Loucy (cell line): ENCODE measurements around the gene BRD9.

Experiments
- H2AFZ ChIP-seq: fragments of 200-600 bp; sonication (generic); 2 replicates; pipeline ENCODE4 v1.6.0; 2016; ENCODE audit warnings: antibody characterized with exemption, mild to moderate bottlenecking, low read length, moderate library complexity
- H3F3A ChIP-seq: fragments of 200-600 bp; 2 replicates; pipeline ENCODE4 v1.6.0; 2016; ENCODE audit warnings: antibody characterized with exemption, low read depth, mild to moderate bottlenecking
- H3K27me3 ChIP-seq: fragments of 200-600 bp; sonication (generic); 2 replicates; pipeline ENCODE4 v1.6.1; 2014; ENCODE audit warnings: low read length, mild to moderate bottlenecking; ENCODE audit not compliant: insufficient read depth, poor library complexity, severe bottlenecking
- H3K36me3 ChIP-seq: fragments of 200-600 bp; sonication (generic); 2 replicates; pipeline ENCODE4 v1.6.1; 2016; ENCODE audit warnings: low read length; ENCODE audit not compliant: insufficient read depth
- H3K4me1 ChIP-seq: fragments of 200-600 bp; sonication (generic); 2 replicates; pipeline ENCODE4 v1.5.1; 2014; ENCODE audit warnings: low read length, mild to moderate bottlenecking; ENCODE audit not compliant: insufficient read depth, poor library complexity, severe bottlenecking
- H3K4me2 ChIP-seq: fragments of 200-600 bp; sonication (generic); 2 replicates; pipeline ENCODE4 v1.6.0; 2014; ENCODE audit warnings: antibody characterized with exemption, low read length, low read depth, mild to moderate bottlenecking; ENCODE audit not compliant: poor library complexity, severe bottlenecking
- H3K4me3 ChIP-seq: fragments of 200-600 bp; sonication (generic); 2 replicates; pipeline ENCODE4 v1.5.1; 2014; ENCODE audit warnings: low read length, mild to moderate bottlenecking, mixed read lengths; ENCODE audit not compliant: poor library complexity, severe bottlenecking
- H3K79me2 ChIP-seq: fragments of 200-600 bp; sonication (generic); 2 replicates; pipeline ENCODE4 v1.6.1; 2014; ENCODE audit warnings: low read length; ENCODE audit not compliant: insufficient read depth
- H3K9ac ChIP-seq: fragments of 200-600 bp; sonication (generic); 2 replicates; pipeline ENCODE4 v1.6.0; 2014; ENCODE audit warnings: mild to moderate bottlenecking, low read depth, low read length, moderate library complexity; ENCODE audit not compliant: poor library complexity, severe bottlenecking
- H3K9me2 ChIP-seq: fragments of 200-600 bp; sonication (generic); replicated peaks from 2 replicates; pipeline ENCODE4 v1.6.1; 2016; ENCODE audit warnings: low read depth, low read length, mixed read lengths
- H3K9me3 ChIP-seq: fragments of 200-600 bp; sonication (generic); 2 replicates; pipeline ENCODE4 v1.6.1; 2014; ENCODE audit warnings: mild to moderate bottlenecking, antibody characterized with exemption, low read length, low read depth; ENCODE audit not compliant: insufficient read depth
- H4K20me1 ChIP-seq: fragments of 200-600 bp; sonication (generic); 2 replicates; pipeline ENCODE4 v1.6.0; 2014; ENCODE audit warnings: antibody characterized with exemption, low read length, mild to moderate bottlenecking; ENCODE audit not compliant: insufficient read depth, poor library complexity, severe bottlenecking
- CTCF ChIP-seq: fragments of 200-600 bp; sonication (generic); conservative IDR thresholded peaks from 2 replicates; pipeline ENCODE4 v1.5.1; 2014; ENCODE audit warnings: mild to moderate bottlenecking, antibody characterized with exemption, low read length
- EZH2phosphoT487 ChIP-seq: fragments of 200-600 bp; IDR thresholded peaks from 2 replicates; pipeline ENCODE4 v1.6.1; 2018; ENCODE audit warnings: antibody characterized with exemption, mild to moderate bottlenecking, moderate library complexity, borderline replicate concordance

Gene BRD9

GRCh38 chr5:893711-894110, 1.1 kb upstream of the BRD9 start:
- peaks cover 8% of the 10 kb centered on the region; the same call in 1 of the 2 replicates for H3K36me3 ChIP-seq

GRCh38 chr5:893137-893506, 521 bp upstream of the BRD9 start:
- Histone ChIP-seq H3K9me3 (no peaks in the 10 kb centered on the region), H4K20me1 (peaks cover 9% of the 10 kb centered on the region), H3K27me3 (no peaks in the 10 kb centered on the region), H3K9ac (peak overlapping the region; percentile 97), H3K4me1 (peaks cover 61% of the 10 kb centered on the region), H2AFZ (peak overlapping the region; percentile 85), H3K4me3 (peak overlapping the region; percentile 99), H3K4me2 (peak overlapping the region; percentile 100), H3K79me2 (peaks cover 70% of the 10 kb centered on the region), H3K36me3 (peaks cover 13% of the 10 kb centered on the region; the same call in 1 of the 2 replicates), H3F3A (no peaks in the 10 kb centered on the region), H3K9me2 (no peaks in the 10 kb centered on the region)
- TF ChIP-seq CTCF: no peak
- no peak for TF ChIP-seq EZH2phosphoT487

More at GRCh38 chr5:893711-894110, 1.1 kb upstream of the BRD9 start:
- Histone ChIP-seq H3K9me3 (no peaks in the 10 kb centered on the region), H4K20me1 (peaks cover 9% of the 10 kb centered on the region), H3K9ac (peak overlapping the region; percentile 97), H2AFZ (no peak overlapping the region), H3K4me1 (peaks cover 60% of the 10 kb centered on the region), H3K4me2 (peak overlapping the region; percentile 100), H3K4me3 (peak overlapping the region; percentile 99), H3K9me2 (no peaks in the 10 kb centered on the region), H3F3A (no peaks in the 10 kb centered on the region), H3K79me2 (peaks cover 65% of the 10 kb centered on the region), H3K27me3 (no peaks in the 10 kb centered on the region)
- TF ChIP-seq EZH2phosphoT487 (no peak), CTCF (no peak)

GRCh38 chr5:891837-892393, 686 bp downstream of the BRD9 start:
- no peaks in the 10 kb centered on the region for H3K27me3 ChIP-seq
- no peaks in the 10 kb centered on the region for H3K9me2 ChIP-seq
- peak overlapping the region; percentile 99 for H3K4me3 ChIP-seq
- H3K36me3 ChIP-seq: peaks cover 25% of the 10 kb centered on the region; the same call in 1 of the 2 replicates
- no peaks in the 10 kb centered on the region for H3F3A ChIP-seq
- H3K4me2 ChIP-seq: peak overlapping the region; percentile 100
- no peak for TF ChIP-seq EZH2phosphoT487
- H2AFZ ChIP-seq: peak overlapping the region; percentile 85
- peak overlapping the region; percentile 97 for H3K9ac ChIP-seq
- no peaks in the 10 kb centered on the region for H3K9me3 ChIP-seq
- H3K79me2 ChIP-seq: peaks cover 70% of the 10 kb centered on the region
- H3K4me1 ChIP-seq: peaks cover 61% of the 10 kb centered on the region
- H4K20me1 ChIP-seq: peaks cover 9% of the 10 kb centered on the region
